Measurements from ENCODE around the gene RNF39.

The RNF39 gene

DNA sequence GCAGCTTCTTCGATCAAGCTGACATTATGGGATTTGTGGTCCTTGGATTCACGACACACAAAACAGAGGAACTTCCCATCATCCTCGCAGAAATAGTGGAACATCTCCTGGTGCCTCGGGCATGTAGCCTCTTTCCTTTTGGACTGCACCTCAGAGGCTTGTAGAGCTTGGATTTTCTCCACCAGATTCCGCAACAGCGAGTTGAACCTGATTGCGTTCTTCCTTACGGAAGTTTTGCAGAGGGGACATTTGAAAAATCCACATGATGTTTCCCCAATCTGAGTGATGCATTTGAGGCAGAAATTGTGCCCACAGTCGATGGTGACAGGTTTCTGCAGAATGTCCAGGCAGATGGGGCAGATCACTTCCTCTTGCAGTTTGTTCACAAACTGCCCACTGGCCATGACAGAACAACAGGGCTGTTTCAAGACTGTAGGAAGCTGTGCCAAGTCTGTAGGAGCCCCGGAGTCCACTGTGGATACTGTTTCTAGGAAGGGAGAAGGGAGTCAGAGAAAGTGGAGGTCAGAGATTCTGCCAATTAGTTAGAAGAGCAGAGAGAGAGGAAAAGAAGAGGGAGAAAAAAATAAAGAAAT, 36.9 kb upstream of the RNF39 start:
- no peak overlapping the region for H3K9ac ChIP-seq (ENCODE audit: insufficient read length)

DNA sequence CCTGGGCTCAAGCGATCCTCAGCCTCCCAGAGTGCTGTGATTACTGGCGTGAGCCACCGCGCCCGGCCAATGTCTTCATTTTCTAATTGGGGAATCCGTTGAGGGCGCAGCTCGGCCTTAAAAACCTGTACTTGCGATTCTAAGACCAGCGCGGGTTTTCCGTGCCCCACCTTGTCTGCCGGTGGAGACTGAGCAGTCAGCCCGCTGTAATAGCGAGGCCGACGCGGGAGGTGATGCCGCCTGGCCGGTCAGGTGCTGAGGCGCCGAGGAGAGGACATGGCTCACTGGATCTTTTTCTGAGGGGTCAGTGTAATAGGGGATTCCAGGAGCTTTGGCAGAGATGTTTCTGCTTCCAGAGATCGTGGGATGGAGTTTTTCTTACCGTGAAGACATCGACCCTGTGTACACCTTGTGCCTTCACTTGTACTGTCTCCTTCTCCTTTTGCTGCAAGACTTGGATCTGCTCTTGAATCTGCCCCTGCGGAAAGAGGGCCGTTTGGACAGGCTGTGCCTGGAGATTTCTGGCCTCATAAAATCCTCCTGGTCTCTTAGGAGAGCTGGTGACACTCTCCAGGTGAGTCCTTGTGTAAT, 35.8 kb upstream of the RNF39 start:
- no peak for DNase-seq (ENCODE audit: low read depth, low spot score)
- H3K9ac ChIP-seq (ENCODE audit: insufficient read length) = no peak overlapping the region
- H3K9me3 ChIP-seq (ENCODE audit: low read depth, low read length) = no peaks in the 10 kb centered on the region
- no peak overlapping the region for H3K27ac ChIP-seq
- no peak for TF ChIP-seq POLR2AphosphoS5 (IDR thresholded peaks at IDR 0.05; ENCODE audit: borderline replicate concordance, low read depth, low read length)
- TF ChIP-seq EZH2 (IDR thresholded peaks at IDR 0.05) = no peak
- no peak for TF ChIP-seq FOXP2 (optimal IDR thresholded peaks at IDR 0.05; ENCODE audit: control extremely low read depth, extremely low read length, insufficient read depth)
- H3K36me3 ChIP-seq (ENCODE audit: insufficient read depth, low read length) = no peaks in the 10 kb centered on the region
- no peak overlapping the region for H3K4me3 ChIP-seq

More for the DNA sequence above, 36.9 kb upstream of the RNF39 start:
- Histone ChIP-seq H3K4me3 (no peak overlapping the region), H3K27ac (no peak overlapping the region), H3K9me3 (ENCODE audit: low read depth, low read length) (no peaks in the 10 kb centered on the region), H3K36me3 (ENCODE audit: insufficient read depth, low read length) (no peaks in the 10 kb centered on the region)
- DNase-seq (ENCODE audit: low read depth, low spot score) = no peak
- TF ChIP-seq FOXP2 (optimal IDR thresholded peaks at IDR 0.05; ENCODE audit: control extremely low read depth, extremely low read length, insufficient read depth) (no peak), EZH2 (IDR thresholded peaks at IDR 0.05) (no peak), POLR2AphosphoS5 (IDR thresholded peaks at IDR 0.05; ENCODE audit: borderline replicate concordance, low read depth, low read length) (no peak)

DNA sequence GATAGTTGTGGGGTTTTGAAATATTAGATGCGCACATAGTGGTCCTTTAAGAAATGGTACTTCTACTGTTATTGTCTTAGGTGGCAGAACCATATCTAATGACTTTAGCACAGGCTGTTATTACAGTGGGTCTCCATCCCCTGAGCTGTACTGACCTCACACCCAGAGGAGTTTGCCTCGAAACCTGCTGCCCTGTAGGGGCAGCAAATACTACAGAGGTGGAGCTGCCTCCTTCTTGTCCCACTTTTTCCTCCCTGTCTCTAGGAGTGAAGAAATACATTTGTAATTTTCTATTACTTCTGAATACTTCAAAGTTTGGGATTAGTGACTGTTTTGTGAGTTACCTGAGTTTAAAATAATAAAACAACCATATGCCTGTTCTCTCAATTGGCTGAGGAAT, 29.1 kb upstream of the RNF39 start:
- H3K36me3 ChIP-seq (ENCODE audit: insufficient read depth, low read length) = no peaks in the 10 kb centered on the region
- H3K4me3 ChIP-seq = no peak overlapping the region
- no peak overlapping the region for H3K27ac ChIP-seq
- DNase-seq (ENCODE audit: low read depth, low spot score) = no peak
- no peak for TF ChIP-seq POLR2AphosphoS5 (IDR thresholded peaks at IDR 0.05; ENCODE audit: borderline replicate concordance, low read depth, low read length)
- no peak for TF ChIP-seq EZH2 (IDR thresholded peaks at IDR 0.05)
- TF ChIP-seq FOXP2 (optimal IDR thresholded peaks at IDR 0.05; ENCODE audit: control extremely low read depth, extremely low read length, insufficient read depth) = no peak
- H3K9me3 ChIP-seq (ENCODE audit: low read depth, low read length) = no peaks in the 10 kb centered on the region
- H3K9ac ChIP-seq (ENCODE audit: insufficient read length) = no peak overlapping the region

DNA sequence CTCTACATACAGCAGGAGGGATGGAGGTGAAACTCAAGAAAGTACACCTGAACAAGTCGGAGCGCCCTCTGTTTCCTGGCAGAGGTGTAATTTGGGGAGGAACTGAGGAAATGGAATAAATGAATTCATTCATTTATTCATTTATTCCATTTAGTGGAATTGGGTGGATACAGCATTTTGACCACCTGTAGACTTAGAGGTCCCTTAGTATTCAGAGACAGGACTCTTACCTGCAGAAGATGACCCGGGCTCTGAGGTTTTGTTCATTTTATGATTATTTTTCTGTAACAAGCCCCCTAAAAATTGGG, 28.3 kb upstream of the RNF39 start:
- Histone ChIP-seq H3K4me3 (peak overlapping the region; percentile 77), H3K9me3 (ENCODE audit: low read depth, low read length) (no peaks in the 10 kb centered on the region), H3K27ac (no peak overlapping the region), H3K36me3 (ENCODE audit: insufficient read depth, low read length) (no peaks in the 10 kb centered on the region), H3K9ac (ENCODE audit: insufficient read length) (no peak overlapping the region)
- TF ChIP-seq EZH2 (IDR thresholded peaks at IDR 0.05) (no peak), POLR2AphosphoS5 (IDR thresholded peaks at IDR 0.05; ENCODE audit: borderline replicate concordance, low read depth, low read length) (no peak), FOXP2 (optimal IDR thresholded peaks at IDR 0.05; ENCODE audit: control extremely low read depth, extremely low read length, insufficient read depth) (no peak)
- DNase-seq (ENCODE audit: low read depth, low spot score) = no peak

DNA sequence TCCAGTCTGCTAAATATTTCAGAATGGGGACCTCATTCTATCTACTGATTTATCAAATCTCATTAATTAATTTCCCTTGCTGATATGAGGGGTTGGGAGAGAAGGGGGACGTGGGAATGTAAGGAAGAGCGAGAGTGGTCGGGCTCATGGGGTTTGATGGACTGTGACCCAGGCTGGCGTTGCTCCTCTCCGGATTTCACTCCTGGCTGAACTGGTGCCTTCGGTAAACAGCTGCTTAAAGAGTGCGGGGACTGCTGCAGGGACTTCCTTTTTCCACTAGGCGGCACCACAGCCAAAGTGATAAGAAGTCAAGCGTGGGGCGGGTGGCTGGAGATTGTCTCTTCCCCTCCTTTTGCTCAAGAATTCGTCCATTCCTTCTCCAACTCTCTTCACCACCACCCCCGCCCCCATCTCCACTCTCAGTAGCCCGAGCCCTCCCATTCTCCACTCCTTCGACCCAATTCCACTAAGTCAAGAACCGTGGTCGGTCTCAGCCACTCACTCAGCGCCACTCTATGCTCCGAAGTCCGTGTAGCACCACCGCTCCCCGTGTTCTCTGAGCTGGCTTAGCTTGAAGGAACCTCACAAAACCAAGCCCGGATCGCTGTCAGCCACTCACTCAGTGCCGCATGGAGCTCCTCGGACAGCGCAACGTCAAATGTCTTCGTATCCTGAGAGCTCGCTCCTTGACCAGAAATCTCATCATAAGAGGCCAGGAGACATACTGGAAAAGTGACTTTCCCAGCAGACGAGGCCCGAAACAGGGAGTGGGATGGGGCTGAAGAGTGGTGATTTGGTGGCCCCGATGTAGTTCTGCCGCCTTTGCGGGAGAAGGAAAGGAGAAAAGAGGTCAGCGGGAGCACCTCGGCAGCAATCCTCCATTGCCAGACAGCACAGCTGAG, 27.7 kb upstream of the RNF39 start:
- H3K27ac ChIP-seq = peak overlapping the region; percentile 40; the same call in 1 of the 2 replicates
- peak overlapping the region; percentile 19 for H3K9ac ChIP-seq (ENCODE audit: insufficient read length)
- TF ChIP-seq EZH2 (IDR thresholded peaks at IDR 0.05) (no peak), FOXP2 (optimal IDR thresholded peaks at IDR 0.05; ENCODE audit: control extremely low read depth, extremely low read length, insufficient read depth) (peak; percentile 53)
- DNase-seq (ENCODE audit: low read depth, low spot score) = peak; percentile 73
- H3K4me3 ChIP-seq = peak overlapping the region; percentile 77
- no peaks in the 10 kb centered on the region for H3K9me3 ChIP-seq (ENCODE audit: low read depth, low read length)
- H3K36me3 ChIP-seq (ENCODE audit: insufficient read depth, low read length) = no peaks in the 10 kb centered on the region

DNA sequence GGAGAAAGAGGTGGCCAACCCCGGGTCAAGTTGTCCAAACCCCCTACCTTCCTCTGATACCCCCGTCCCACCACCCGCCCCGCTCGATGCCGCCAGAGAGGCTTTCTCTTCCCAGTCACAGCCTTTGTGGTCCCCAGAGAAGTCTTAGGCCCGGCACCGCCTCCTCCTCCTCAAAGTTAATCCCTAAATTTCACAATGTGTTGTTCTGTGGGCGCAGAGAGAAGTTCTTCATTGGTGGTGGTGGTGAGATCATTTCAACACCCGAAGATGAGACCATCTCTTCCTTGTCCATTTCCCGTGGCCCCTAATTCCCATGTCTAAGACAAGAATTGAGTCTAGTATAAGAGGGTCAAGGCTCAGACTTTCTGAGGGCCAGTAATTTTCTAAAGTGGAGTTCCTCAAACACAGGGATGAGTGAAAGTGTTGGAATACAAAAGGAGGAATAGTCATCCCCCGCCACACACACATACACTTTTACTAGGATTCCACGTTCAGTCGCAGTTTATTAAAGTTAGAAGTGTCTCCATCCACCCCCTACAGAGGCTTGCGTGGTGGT, 26.9 kb upstream of the RNF39 start:
- Histone ChIP-seq H3K36me3 (ENCODE audit: insufficient read depth, low read length) (no peaks in the 10 kb centered on the region), H3K4me3 (peak overlapping the region; percentile 77), H3K9me3 (ENCODE audit: low read depth, low read length) (no peaks in the 10 kb centered on the region), H3K27ac (peak overlapping the region; percentile 40; the same call in 1 of the 2 replicates), H3K9ac (ENCODE audit: insufficient read length) (peak overlapping the region; percentile 45)
- no peak for DNase-seq (ENCODE audit: low read depth, low spot score)
- no peak for TF ChIP-seq POLR2AphosphoS5 (IDR thresholded peaks at IDR 0.05; ENCODE audit: borderline replicate concordance, low read depth, low read length)
- no peak for TF ChIP-seq FOXP2 (optimal IDR thresholded peaks at IDR 0.05; ENCODE audit: control extremely low read depth, extremely low read length, insufficient read depth)
- TF ChIP-seq EZH2 (IDR thresholded peaks at IDR 0.05) = no peak

DNA sequence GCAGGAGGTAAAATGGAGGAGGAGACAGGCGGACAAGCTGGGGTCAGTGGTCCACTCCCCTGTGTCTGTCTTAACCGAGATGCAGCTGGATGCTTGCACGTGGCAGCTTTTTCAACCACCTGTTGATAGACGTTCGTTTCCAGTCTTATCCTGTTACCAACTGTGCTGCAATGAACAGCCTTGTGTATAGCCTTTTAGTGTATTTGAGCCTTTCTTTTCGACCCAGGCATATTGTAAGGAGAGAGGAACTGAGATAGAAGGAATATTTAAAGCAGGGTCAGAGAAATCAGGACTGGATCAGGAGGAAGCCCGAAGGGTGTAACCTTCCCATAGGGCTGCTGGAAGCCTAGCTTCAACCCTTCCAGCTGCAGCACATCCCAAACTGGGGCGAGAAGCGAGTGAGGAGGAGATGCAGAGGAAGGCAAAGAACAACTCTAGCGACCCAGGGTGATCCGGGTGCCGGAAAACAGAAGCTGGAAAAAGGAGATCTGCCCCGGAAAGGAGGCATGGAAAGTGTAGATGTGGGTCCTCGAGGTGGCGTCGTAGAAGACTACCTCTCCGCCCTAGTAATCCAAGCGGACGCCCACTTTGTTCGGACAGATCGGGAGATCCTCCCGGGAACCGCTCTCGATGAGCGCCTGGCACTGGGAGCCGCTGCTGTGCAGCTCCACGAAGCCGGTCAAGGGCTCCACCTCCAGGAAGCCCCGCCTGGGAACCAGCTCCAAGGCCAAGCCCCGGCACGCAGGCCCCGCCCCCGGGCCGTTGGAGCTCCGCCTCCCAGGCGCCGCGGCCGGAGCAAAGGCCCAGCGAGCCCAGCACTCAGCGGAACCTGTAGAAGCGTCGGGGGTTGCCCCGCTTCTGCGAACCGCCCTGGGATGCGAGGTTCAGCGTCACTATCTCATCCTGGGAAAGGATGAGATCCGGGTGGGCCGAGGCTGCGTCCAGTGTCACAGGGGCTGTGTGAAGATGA, 26.2 kb upstream of the RNF39 start:
- no peaks in the 10 kb centered on the region for H3K9me3 ChIP-seq (ENCODE audit: low read depth, low read length)
- H3K27ac ChIP-seq = no peak overlapping the region
- peak overlapping the region; percentile 45 for H3K9ac ChIP-seq (ENCODE audit: insufficient read length)
- TF ChIP-seq FOXP2 (optimal IDR thresholded peaks at IDR 0.05; ENCODE audit: control extremely low read depth, extremely low read length, insufficient read depth) = no peak
- TF ChIP-seq POLR2AphosphoS5 (IDR thresholded peaks at IDR 0.05; ENCODE audit: borderline replicate concordance, low read depth, low read length) = peak; percentile 70
- H3K36me3 ChIP-seq (ENCODE audit: insufficient read depth, low read length) = no peaks in the 10 kb centered on the region
- DNase-seq (ENCODE audit: low read depth, low spot score) = no peak
- peak overlapping the region; percentile 77 for H3K4me3 ChIP-seq

Data from SK-N-MC (cell line).